Measurements from ENCODE around the gene TMCC3.
A peak's percentile ranks its signal among the peaks of the same experiment; 100 is the strongest.

Gene TMCC3

DNA sequence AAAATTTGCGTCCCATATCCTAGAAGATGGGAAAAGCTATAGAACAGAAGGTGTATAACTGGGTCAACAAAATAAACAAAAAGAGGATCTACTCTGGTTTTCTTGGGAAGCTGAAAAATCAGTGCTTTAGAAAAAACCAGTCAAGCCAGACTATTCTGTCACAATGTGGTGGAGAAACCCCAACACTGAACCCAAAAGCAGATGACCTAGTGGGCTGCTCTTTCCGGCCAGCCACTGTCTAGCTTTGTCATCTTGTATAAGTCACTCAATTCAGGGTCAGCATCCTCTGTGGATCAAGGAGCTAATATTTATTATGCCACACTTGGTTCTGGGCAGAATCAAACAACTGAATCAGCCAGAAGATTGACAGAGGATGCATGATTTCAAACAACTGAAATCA is 26.6 kb upstream of the TMCC3 start:
- DNase-seq, result no peak
- Histone ChIP-seq H3K4me3 (no peak overlapping the region), H3K27ac (no peak overlapping the region), H3K36me3 (no peaks in the 10 kb centered on the region), H3K27me3 (no peaks in the 10 kb centered on the region), H3K9me3 (no peaks in the 10 kb centered on the region), H3K4me1 (peaks cover 0 to 17% (median 5%) of the 10 kb centered on the region in 4 donors)
- TF ChIP-seq, protein P1, sequence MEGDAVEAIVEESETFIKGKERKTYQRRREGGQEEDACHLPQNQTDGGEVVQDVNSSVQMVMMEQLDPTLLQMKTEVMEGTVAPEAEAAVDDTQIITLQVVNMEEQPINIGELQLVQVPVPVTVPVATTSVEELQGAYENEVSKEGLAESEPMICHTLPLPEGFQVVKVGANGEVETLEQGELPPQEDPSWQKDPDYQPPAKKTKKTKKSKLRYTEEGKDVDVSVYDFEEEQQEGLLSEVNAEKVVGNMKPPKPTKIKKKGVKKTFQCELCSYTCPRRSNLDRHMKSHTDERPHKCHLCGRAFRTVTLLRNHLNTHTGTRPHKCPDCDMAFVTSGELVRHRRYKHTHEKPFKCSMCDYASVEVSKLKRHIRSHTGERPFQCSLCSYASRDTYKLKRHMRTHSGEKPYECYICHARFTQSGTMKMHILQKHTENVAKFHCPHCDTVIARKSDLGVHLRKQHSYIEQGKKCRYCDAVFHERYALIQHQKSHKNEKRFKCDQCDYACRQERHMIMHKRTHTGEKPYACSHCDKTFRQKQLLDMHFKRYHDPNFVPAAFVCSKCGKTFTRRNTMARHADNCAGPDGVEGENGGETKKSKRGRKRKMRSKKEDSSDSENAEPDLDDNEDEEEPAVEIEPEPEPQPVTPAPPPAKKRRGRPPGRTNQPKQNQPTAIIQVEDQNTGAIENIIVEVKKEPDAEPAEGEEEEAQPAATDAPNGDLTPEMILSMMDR (IDR thresholded peaks at IDR 0.05), result no peak
- intact Hi-C loops (cut with DNase I; ENCODE audit: low total_unique reads), result no loop called here

DNA sequence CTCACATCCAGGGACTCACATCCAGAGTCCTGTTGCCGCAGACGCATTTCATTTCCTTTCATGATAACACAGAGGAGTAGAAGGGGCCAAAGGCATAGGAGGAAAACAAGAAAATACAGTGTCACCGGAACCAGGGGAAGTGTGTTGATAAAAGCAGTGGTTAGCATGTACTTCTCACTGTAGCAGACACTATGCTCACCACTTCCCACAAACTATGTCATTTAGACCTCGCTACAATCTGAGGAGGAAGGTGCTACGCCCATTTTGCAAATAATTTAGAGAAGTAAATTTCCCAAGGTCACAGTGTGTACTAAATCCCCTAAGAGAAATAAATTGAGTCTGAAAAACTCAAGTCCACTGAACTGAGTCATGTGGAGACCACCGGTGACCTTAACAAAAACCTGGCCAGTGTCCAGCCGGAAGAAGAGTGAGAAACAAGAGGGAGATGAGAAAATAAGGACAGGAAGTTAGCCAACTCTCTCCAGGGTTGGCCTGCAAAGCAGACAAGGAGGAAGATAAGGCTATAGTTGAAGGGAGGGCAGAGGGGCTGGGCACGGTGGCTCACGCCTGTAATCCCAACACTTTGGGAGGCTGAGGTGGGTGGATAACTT is 25.8 kb upstream of the TMCC3 start:
- TF ChIP-seq, protein P1 (IDR thresholded peaks at IDR 0.05), result no peak
- no peak overlapping the region for H3K4me3 ChIP-seq
- peak; percentile 75 to 80 for DNase-seq
- no peak overlapping the region for H3K27ac ChIP-seq
- no peaks in the 10 kb centered on the region for H3K27me3 ChIP-seq
- H3K36me3 ChIP-seq, result no peaks in the 10 kb centered on the region
- intact Hi-C loops (cut with DNase I; ENCODE audit: low total_unique reads), result no loop called here
- no peaks in the 10 kb centered on the region for H3K9me3 ChIP-seq
- peaks cover 0 to 17% (median 5%) of the 10 kb centered on the region in 4 donors for H3K4me1 ChIP-seq

DNA sequence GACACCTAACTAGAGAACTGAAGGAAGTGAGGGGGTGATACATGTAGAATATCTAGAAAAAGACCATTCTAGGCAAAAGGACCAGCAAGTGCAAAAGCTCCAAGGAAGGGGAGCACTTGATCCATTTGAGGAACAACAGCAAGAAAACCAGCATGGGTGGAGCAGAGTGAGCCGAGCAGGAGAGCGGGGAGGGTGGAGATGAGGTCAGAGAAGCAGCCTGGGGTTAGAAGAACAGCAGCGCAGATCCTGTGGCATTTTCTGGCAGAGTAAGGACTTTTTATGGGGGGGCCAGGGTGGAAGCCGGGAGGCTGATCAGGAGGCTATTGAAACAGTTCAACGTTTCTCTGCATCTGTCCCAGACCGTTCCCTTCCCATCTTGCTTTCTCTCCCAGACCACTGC is 24.5 kb upstream of the TMCC3 start:
- Histone ChIP-seq H3K9me3 (no peaks in the 10 kb centered on the region), H3K36me3 (no peaks in the 10 kb centered on the region), H3K4me1 (peaks cover 0 to 17% (median 5%) of the 10 kb centered on the region in 4 donors), H3K4me3 (no peak overlapping the region), H3K27me3 (no peaks in the 10 kb centered on the region), H3K27ac (no peak overlapping the region)
- intact Hi-C loops (cut with DNase I; ENCODE audit: low total_unique reads), result no loop called here
- TF ChIP-seq, protein P1 (IDR thresholded peaks at IDR 0.05), result no peak
- peak; percentile 74 to 75 for DNase-seq

DNA sequence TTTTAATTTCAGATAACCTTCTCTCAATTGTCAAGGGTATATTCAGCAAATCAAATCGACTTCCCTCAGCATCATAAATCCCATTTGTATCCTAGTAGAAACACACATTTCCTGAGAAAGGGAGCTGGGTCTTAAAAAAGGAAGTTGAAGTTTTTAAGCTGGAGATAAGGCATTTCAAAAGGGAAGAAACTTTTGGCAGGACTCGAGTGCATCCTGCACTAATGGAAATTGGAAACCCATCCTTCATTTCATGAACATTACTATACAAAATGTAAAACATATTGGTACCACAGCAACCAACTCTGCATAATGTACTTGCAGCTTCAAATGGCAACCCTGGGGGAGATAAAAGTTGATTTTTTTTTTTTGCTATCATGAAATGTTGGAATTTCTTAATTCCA is 23.7 kb upstream of the TMCC3 start:
- DNase-seq, result no peak
- no peak overlapping the region for H3K27ac ChIP-seq
- intact Hi-C loops (cut with DNase I; ENCODE audit: low total_unique reads), result no loop called here
- H3K4me3 ChIP-seq, result no peak overlapping the region
- H3K9me3 ChIP-seq, result no peaks in the 10 kb centered on the region
- H3K36me3 ChIP-seq, result no peaks in the 10 kb centered on the region
- TF ChIP-seq, protein P1 (IDR thresholded peaks at IDR 0.05), result no peak
- no peaks in the 10 kb centered on the region for H3K27me3 ChIP-seq
- peaks cover 0 to 17% (median 5%) of the 10 kb centered on the region in 4 donors for H3K4me1 ChIP-seq

DNA sequence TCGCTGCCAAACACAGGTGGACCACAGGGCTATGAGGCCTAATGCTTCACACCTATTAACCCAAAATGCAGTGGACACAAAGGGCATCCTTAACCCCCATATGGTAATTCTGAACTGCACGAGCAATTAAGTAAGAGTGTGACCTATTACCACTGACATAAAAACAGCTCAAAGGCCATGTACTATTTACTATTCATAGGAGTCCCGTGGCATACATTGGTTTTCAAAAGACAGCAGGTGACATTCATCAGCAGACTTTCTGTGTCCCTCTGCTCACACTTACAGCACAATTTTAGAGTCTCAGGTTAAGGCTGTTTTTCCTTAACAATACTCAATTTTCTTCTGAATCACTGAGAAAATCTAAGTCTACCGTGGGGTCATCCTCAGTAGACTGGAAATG is 23.1 kb upstream of the TMCC3 start:
- no peak for DNase-seq
- Histone ChIP-seq H3K27me3 (no peaks in the 10 kb centered on the region), H3K27ac (no peak overlapping the region), H3K4me1 (peaks cover 0 to 17% (median 5%) of the 10 kb centered on the region in 4 donors), H3K4me3 (no peak overlapping the region), H3K9me3 (no peaks in the 10 kb centered on the region), H3K36me3 (no peaks in the 10 kb centered on the region)
- TF ChIP-seq, protein P1 (IDR thresholded peaks at IDR 0.05), result no peak
- intact Hi-C loops (cut with DNase I; ENCODE audit: low total_unique reads), result no loop called here

DNA sequence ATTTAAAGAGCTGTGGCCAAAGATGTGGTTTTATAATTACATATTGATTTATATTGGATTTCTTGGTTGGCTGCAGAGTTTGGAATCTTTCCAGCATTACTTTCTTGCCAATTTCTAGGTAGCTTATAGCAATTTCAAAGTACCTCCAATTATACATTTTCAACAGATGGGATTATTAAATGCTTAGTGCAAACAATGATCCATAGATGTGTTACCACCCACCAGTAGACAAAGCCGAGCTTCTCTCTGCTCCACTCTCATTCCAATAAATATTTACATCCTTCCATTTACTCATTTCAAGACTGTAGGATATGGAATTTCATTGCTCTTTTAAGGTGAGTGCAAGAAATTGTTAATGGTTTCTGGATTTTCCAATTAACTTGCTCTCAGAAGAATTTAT is 21.6 kb upstream of the TMCC3 start:
- TF ChIP-seq, protein P1 (IDR thresholded peaks at IDR 0.05), result no peak
- intact Hi-C loops (cut with DNase I; ENCODE audit: low total_unique reads), result no loop called here
- DNase-seq, result no peak

More for the DNA sequence above, 21.6 kb upstream of the TMCC3 start:
- no peak overlapping the region for H3K4me3 ChIP-seq
- H3K27ac ChIP-seq, result no peak overlapping the region
- no peaks in the 10 kb centered on the region for H3K9me3 ChIP-seq
- H3K4me1 ChIP-seq, result peaks cover 0 to 17% (median 2%) of the 10 kb centered on the region in 4 donors
- no peaks in the 10 kb centered on the region for H3K36me3 ChIP-seq
- H3K27me3 ChIP-seq, result no peaks in the 10 kb centered on the region

Measured in tibial artery (tissue), 4 donors.